Suprapubic skin (tissue), 4 donors: ENCODE data around the gene PTPN11. TPM values are rescaled to one million over a fixed set of nuclear protein-coding genes. Genes with fewer than 3 reads are reported as not detected.

ENCODE experiments used
- DNase-seq, 2 donors: peaks; one replicate each; pipeline ENCODE4 v3.0.0-alpha.2; 2019; ENCODE audit warnings: low spot score in 2 of 2
- H3K27ac ChIP-seq: fragments of 200-600 bp; sonication (generic); one replicate; pipeline ENCODE4 v1.5.1; 2019
- H3K27me3 ChIP-seq: fragments of 200-600 bp; sonication (generic); one replicate; pipeline ENCODE4 v1.5.1; 2019
- H3K36me3 ChIP-seq: fragments of 200-600 bp; sonication (generic); one replicate; pipeline ENCODE4 v1.5.1; 2019
- H3K4me1 ChIP-seq: fragments of 200-600 bp; sonication (generic); one replicate; pipeline ENCODE4 v1.5.1; 2019
- H3K4me3 ChIP-seq: fragments of 200-600 bp; sonication (generic); one replicate; pipeline ENCODE4 v1.5.1; 2019; ENCODE audit warnings: mild to moderate bottlenecking
- H3K9me3 ChIP-seq: fragments of 200-600 bp; sonication (generic); one replicate; pipeline ENCODE4 v1.5.1; 2019
- EP300 ChIP-seq: sonication (generic); formaldehyde crosslinking; IDR thresholded peaks from one replicate; pipeline ENCODE4 v1.6.1; 2017; ENCODE audit warnings: antibody characterized with exemption
- POLR2A ChIP-seq, 2 donors: fragments of 450-650 bp; IDR thresholded peaks; one replicate each; pipeline ENCODE4 v1.6.1; 2017; ENCODE audit warnings: antibody characterized with exemption in 2 of 2, mild to moderate bottlenecking in 2 of 2, moderate library complexity in 2 of 2
- POLR2AphosphoS5 ChIP-seq, 3 donors: sonication (generic); formaldehyde crosslinking; IDR thresholded peaks; one replicate each; pipeline ENCODE4 v1.6.1; 2017; ENCODE audit warnings: antibody characterized with exemption in 3 of 3
- WGBS: methylation state at CpG from one replicate; pipeline ENCODE4 v1.1.5; 2018; 5-methylcytosine and 5-hydroxymethylcytosine counted together
- total RNA-seq, 4 donors: library from RNA; depleted of rRNA; stranded (reverse); fragments of >200 nt; gene quantifications; one replicate each; pipeline ENCODE4 v1.1.0, GENCODE V29; 2016
- TF ChIP-seq, protein P1 (sequence below), 2 donors: fragments of 200-600 bp in 1 of 2; fragments of 450-650 bp in 1 of 2; sonication (generic) in 1 of 2; IDR thresholded peaks; one replicate each; pipeline ENCODE4 v1.5.1; 2016 to 2019; ENCODE audit warnings: antibody characterized with exemption in 2 of 2, mild to moderate bottlenecking in 1 of 2, moderate library complexity in 1 of 2

Gene PTPN11
- total RNA-seq, 4 donors from 2014 or later = 56.6 to 70.7 (median 65.3) TPM

DNA sequence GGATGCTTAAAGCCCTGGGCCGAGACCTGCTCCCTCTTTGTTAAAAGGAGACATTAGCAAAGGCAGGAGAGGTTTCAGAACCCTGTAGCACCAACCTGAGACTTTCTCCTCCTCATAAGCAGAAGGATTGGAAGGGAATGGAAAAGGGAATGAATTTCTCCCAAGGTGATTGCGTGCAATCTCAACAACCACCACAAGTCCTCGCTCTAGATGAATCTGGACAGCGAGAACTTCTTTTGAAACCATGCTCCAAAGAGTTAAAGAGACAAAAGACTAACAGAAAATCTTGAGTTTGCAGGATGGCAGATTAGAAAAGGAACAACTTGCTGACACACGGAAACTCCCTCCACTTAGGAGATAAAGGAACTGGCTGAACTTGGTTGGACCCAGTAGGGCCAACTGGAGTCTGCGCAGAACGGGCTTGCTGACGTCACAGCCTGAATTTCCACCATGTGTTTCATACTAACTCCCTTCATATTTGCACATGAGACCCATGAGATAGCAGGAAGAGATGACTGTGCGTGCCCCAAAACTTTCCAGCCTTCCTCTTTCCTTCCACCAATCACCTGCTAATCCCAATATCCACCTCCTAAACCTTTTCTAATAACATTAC, 137.0 kb downstream of the PTPN11 start:
- no peak for DNase-seq
- no peak for TF ChIP-seq POLR2A (IDR thresholded peaks at IDR 0.05)
- TF ChIP-seq, protein P1, sequence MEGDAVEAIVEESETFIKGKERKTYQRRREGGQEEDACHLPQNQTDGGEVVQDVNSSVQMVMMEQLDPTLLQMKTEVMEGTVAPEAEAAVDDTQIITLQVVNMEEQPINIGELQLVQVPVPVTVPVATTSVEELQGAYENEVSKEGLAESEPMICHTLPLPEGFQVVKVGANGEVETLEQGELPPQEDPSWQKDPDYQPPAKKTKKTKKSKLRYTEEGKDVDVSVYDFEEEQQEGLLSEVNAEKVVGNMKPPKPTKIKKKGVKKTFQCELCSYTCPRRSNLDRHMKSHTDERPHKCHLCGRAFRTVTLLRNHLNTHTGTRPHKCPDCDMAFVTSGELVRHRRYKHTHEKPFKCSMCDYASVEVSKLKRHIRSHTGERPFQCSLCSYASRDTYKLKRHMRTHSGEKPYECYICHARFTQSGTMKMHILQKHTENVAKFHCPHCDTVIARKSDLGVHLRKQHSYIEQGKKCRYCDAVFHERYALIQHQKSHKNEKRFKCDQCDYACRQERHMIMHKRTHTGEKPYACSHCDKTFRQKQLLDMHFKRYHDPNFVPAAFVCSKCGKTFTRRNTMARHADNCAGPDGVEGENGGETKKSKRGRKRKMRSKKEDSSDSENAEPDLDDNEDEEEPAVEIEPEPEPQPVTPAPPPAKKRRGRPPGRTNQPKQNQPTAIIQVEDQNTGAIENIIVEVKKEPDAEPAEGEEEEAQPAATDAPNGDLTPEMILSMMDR (IDR thresholded peaks at IDR 0.05) = no peak
- no peak for TF ChIP-seq EP300
- no peak for TF ChIP-seq POLR2AphosphoS5 (IDR thresholded peaks at IDR 0.05)
- H3K36me3 ChIP-seq = no peaks in the 10 kb centered on the region
- 83% methylated on average over 9 of the region's 9 CpGs for WGBS
- peaks cover 6% of the 10 kb centered on the region for H3K9me3 ChIP-seq
- H3K4me3 ChIP-seq = no peak overlapping the region
- H3K27ac ChIP-seq = no peak overlapping the region
- no peaks in the 10 kb centered on the region for H3K4me1 ChIP-seq
- no peaks in the 10 kb centered on the region for H3K27me3 ChIP-seq

DNA sequence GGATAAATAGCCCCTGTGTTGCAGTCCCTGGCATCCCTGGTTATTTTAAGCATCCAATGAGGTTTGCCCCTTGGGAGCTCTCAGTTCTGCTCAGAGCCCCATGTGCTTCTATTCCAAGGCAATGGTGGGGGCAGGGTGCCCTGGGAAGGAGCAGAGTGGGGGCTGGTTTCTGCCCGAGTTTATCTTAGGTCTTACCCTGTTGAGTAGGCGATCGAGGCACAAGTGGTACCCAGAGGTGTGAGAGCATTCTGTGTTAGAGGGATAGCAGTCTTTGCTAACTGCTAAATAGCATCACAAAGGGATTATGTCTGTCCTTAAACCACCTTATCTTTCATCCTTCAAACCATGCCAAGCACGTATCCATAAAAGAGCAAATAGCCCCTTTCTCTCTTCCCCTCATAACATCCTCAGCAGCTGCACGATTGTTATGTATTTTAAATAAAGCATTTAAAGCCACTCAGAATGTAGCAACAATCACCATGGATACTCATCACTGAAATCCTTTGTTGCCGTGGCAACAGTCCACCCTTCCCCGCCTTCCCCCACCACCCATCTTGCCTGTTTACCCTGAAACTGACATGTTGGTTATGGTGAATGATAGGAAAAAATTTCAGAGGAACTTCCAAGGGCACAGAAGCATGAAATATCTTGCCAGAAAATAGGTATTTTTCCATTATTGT, 139.3 kb downstream of the PTPN11 start:
- Histone ChIP-seq H3K36me3 (no peaks in the 10 kb centered on the region), H3K9me3 (peaks cover 2% of the 10 kb centered on the region), H3K4me3 (no peak overlapping the region), H3K4me1 (no peaks in the 10 kb centered on the region), H3K27me3 (no peaks in the 10 kb centered on the region), H3K27ac (no peak overlapping the region)
- TF ChIP-seq, protein P1 (IDR thresholded peaks at IDR 0.05) = no peak
- TF ChIP-seq POLR2AphosphoS5 (IDR thresholded peaks at IDR 0.05) = no peak
- TF ChIP-seq EP300 = no peak
- TF ChIP-seq POLR2A (IDR thresholded peaks at IDR 0.05) = no peak
- no peak for DNase-seq
- WGBS = 56% methylated on average over 7 of the region's 7 CpGs

Other genes with a start within 250 kb of the PTPN11 start
- gene HECTD4, start 36.5 kb upstream of the PTPN11 start, total RNA-seq = 100 to 1,000 TPM in 1 of 4 donors, 10 to 100 TPM in 3; 53.7 to 168 (median 62.9) TPM
- 1,000 to 10,000 TPM; 1,161 to 1,752 (median 1,687) TPM for gene RPL6, start 9.3 kb upstream of the PTPN11 start, total RNA-seq